ENCODE measurements around the gene PIP4K2A. TPM values are rescaled to one million over a fixed set of nuclear protein-coding genes. Genes with fewer than 3 reads are reported as not detected.

PIP4K2A gene
- total and polyA plus RNA-seq, 2 donors = 23.8 to 60.4 TPM

DNA sequence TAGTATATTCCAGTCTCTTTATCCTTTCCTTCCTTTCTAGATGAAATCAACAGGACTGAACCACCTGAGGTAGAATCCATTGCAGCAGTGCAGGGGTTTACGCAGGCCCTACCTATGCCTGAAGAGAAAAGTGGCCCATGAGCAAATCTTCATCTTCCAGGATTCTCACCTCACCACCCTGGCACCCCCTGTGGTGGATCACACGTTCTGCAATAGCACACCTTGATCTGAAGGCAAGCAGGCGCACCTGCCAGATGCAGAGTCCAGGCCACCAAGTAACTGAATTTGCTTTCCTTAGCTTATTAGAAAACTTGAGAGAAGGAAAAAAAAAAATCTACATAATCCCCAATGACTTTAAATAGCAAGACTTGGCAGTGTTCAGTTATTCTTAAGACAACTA, 121.4 kb downstream of the PIP4K2A start:
- Histone ChIP-seq H3K27ac (ENCODE audit: low read depth in 1 of 2, low read length in 1 of 2) (no peak overlapping the region), H3K4me3 (ENCODE audit: low read length in 2 of 2) (no peak overlapping the region), H3K9me3 (ENCODE audit: control insufficient read depth in 2 of 2, insufficient read depth in 1 of 2, low read length in 1 of 2) (no peaks in the 10 kb centered on the region), H3K36me3 (ENCODE audit: control insufficient read depth in 2 of 2, insufficient read depth in 2 of 2, low read length in 1 of 2) (peaks cover 7 to 37% of the 10 kb centered on the region in 2 donors), H3K4me1 (ENCODE audit: control insufficient read depth in 2 of 2, insufficient read depth in 2 of 2, low read length in 2 of 2) (peaks cover 0 to 12% of the 10 kb centered on the region in 2 donors), H3K27me3 (ENCODE audit: control insufficient read depth in 2 of 2, insufficient read depth in 1 of 2, low read length in 1 of 2) (no peaks in the 10 kb centered on the region)
- DNase-seq (ENCODE audit: low read depth in 6 of 9, low spot score in 9 of 9) = no peak
- 95% methylated on average over 3 of the region's 3 CpGs for WGBS

DNA sequence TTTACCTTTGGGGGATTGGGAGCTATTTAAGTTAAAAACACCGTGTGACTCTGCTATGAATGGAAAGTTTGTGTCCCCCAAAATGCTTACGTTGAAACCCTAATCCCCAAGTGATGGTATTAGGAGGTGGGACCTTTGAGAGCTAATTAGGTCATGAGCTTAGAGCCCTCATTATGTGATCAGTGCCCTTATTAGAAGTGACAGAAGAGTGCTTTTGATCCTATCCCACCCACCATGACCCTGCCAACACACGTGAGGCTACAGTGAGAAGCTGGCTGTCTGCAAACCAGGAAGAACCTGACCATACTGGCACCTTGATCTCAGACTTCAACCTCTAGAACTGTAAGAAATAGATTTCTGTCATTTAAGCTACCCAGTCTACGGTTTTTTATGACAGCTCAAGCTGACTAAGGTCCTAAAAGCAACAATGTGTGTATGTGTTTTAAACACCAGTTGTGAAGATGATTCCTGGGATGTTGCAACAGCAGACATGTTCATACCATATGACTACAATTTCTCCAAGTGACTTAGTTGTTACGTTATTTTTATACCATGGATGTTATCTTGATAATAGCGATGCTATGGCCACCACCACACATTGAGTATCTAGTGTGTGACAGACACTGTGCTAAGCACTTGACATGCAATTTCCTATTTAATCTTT, 124.4 kb downstream of the PIP4K2A start:
- DNase-seq (ENCODE audit: low read depth in 6 of 9, low spot score in 9 of 9) = no peak
- Histone ChIP-seq H3K27ac (ENCODE audit: low read depth in 1 of 2, low read length in 1 of 2) (no peak overlapping the region), H3K9me3 (ENCODE audit: control insufficient read depth in 2 of 2, insufficient read depth in 1 of 2, low read length in 1 of 2) (no peaks in the 10 kb centered on the region), H3K36me3 (ENCODE audit: control insufficient read depth in 2 of 2, insufficient read depth in 2 of 2, low read length in 1 of 2) (peaks cover 19 to 46% of the 10 kb centered on the region in 2 donors), H3K4me1 (ENCODE audit: control insufficient read depth in 2 of 2, insufficient read depth in 2 of 2, low read length in 2 of 2) (no peaks in the 10 kb centered on the region), H3K4me3 (ENCODE audit: low read length in 2 of 2) (no peak overlapping the region), H3K27me3 (ENCODE audit: control insufficient read depth in 2 of 2, insufficient read depth in 1 of 2, low read length in 1 of 2) (no peaks in the 10 kb centered on the region)
- 81% methylated on average over 6 of the region's 6 CpGs for WGBS

GRCh38 chr10:22588462-22588861, 125.9 kb downstream of the PIP4K2A start:
- WGBS = 99% methylated on average over 1 of the region's 1 CpG
- Histone ChIP-seq H3K9me3 (ENCODE audit: control insufficient read depth in 2 of 2, insufficient read depth in 1 of 2, low read length in 1 of 2) (no peaks in the 10 kb centered on the region), H3K4me1 (ENCODE audit: control insufficient read depth in 2 of 2, insufficient read depth in 2 of 2, low read length in 2 of 2) (no peaks in the 10 kb centered on the region), H3K4me3 (ENCODE audit: low read length in 2 of 2) (no peak overlapping the region), H3K27ac (ENCODE audit: low read depth in 1 of 2, low read length in 1 of 2) (no peak overlapping the region), H3K36me3 (ENCODE audit: control insufficient read depth in 2 of 2, insufficient read depth in 2 of 2, low read length in 1 of 2) (peaks cover 24 to 53% of the 10 kb centered on the region in 2 donors), H3K27me3 (ENCODE audit: control insufficient read depth in 2 of 2, insufficient read depth in 1 of 2, low read length in 1 of 2) (no peaks in the 10 kb centered on the region)
- no peak for DNase-seq (ENCODE audit: low read depth in 6 of 9, low spot score in 9 of 9)

DNA sequence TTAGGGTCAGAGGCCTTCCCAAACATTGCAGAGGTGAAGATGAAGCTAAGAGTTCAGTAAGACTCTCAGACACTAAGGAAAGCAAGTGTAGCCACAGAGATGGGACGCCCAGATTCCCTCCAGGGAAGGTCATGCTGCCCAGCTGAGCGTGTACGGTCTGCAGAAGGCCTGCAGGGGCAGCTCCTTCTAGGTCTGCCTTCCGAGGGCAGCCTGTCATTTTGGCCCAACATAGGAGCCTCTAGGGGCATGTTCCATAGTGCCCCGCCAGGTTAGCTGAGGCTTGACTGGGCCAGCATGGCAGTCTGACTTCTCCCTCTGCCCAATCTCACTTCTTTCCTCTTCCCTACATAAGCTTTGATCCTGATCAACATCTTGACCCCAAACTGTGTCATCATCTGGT, 130.7 kb downstream of the PIP4K2A start:
- Histone ChIP-seq H3K9me3 (ENCODE audit: control insufficient read depth in 2 of 2, insufficient read depth in 1 of 2, low read length in 1 of 2) (no peaks in the 10 kb centered on the region), H3K4me1 (ENCODE audit: control insufficient read depth in 2 of 2, insufficient read depth in 2 of 2, low read length in 2 of 2) (no peaks in the 10 kb centered on the region), H3K4me3 (ENCODE audit: low read length in 2 of 2) (no peak overlapping the region), H3K27ac (ENCODE audit: low read depth in 1 of 2, low read length in 1 of 2) (no peak overlapping the region), H3K36me3 (ENCODE audit: control insufficient read depth in 2 of 2, insufficient read depth in 2 of 2, low read length in 1 of 2) (peaks cover 25 to 47% of the 10 kb centered on the region in 2 donors), H3K27me3 (ENCODE audit: control insufficient read depth in 2 of 2, insufficient read depth in 1 of 2, low read length in 1 of 2) (no peaks in the 10 kb centered on the region)
- no peak for DNase-seq (ENCODE audit: low read depth in 6 of 9, low spot score in 9 of 9)
- over 99% methylated on average over 5 of the region's 5 CpGs for WGBS

DNA sequence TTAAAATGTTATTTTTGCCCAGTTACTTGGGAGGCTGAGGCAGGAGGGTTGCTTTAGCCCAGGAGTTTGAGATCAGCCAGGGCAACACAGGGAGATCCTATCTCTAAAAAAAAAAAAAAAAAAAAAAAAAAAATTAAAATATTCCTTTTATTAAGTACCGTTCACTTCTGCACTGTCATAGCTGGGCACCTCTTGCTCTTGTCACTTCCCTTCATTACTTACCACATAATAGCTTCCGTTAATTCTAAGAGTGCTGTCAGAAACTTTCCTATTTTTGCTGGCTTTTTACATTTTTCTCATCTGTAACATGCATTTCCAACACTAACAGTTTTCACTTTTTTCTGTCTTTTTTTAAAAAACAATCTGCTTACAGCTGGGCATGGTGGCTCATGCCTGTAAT, 132.9 kb downstream of the PIP4K2A start:
- Histone ChIP-seq H3K4me1 (ENCODE audit: control insufficient read depth in 2 of 2, insufficient read depth in 2 of 2, low read length in 2 of 2) (no peaks in the 10 kb centered on the region), H3K27ac (ENCODE audit: low read depth in 1 of 2, low read length in 1 of 2) (no peak overlapping the region), H3K9me3 (ENCODE audit: control insufficient read depth in 2 of 2, insufficient read depth in 1 of 2, low read length in 1 of 2) (no peaks in the 10 kb centered on the region), H3K4me3 (ENCODE audit: low read length in 2 of 2) (no peak overlapping the region), H3K27me3 (ENCODE audit: control insufficient read depth in 2 of 2, insufficient read depth in 1 of 2, low read length in 1 of 2) (no peaks in the 10 kb centered on the region), H3K36me3 (ENCODE audit: control insufficient read depth in 2 of 2, insufficient read depth in 2 of 2, low read length in 1 of 2) (peaks cover 24 to 49% of the 10 kb centered on the region in 2 donors)
- no peak for DNase-seq (ENCODE audit: low read depth in 6 of 9, low spot score in 9 of 9)
- 69% methylated on average over 2 of the region's 2 CpGs for whole genome bisulfite sequencing

- H3K27ac ChIP-seq (ENCODE audit: low read depth in 1 of 2, low read length in 1 of 2) = no peak overlapping the region
These were observed 133.7 kb downstream of the PIP4K2A start for GRCh38 chr10:22580711-22581110.

GRCh38 chr10:22579826-22580225, 134.6 kb downstream of the PIP4K2A start:
- no peaks in the 10 kb centered on the region for H3K9me3 ChIP-seq (ENCODE audit: control insufficient read depth in 2 of 2, insufficient read depth in 1 of 2, low read length in 1 of 2)

More at GRCh38 chr10:22580711-22581110, 133.7 kb downstream of the PIP4K2A start:
- H3K27me3 ChIP-seq (ENCODE audit: control insufficient read depth in 2 of 2, insufficient read depth in 1 of 2, low read length in 1 of 2) = no peaks in the 10 kb centered on the region
- WGBS = 96% methylated on average over 9 of the region's 9 CpGs
- no peaks in the 10 kb centered on the region for H3K9me3 ChIP-seq (ENCODE audit: control insufficient read depth in 2 of 2, insufficient read depth in 1 of 2, low read length in 1 of 2)
- no peaks in the 10 kb centered on the region for H3K4me1 ChIP-seq (ENCODE audit: control insufficient read depth in 2 of 2, insufficient read depth in 2 of 2, low read length in 2 of 2)
- H3K36me3 ChIP-seq (ENCODE audit: control insufficient read depth in 2 of 2, insufficient read depth in 2 of 2, low read length in 1 of 2) = peaks cover 24 to 54% of the 10 kb centered on the region in 2 donors
- no peak for DNase-seq (ENCODE audit: low read depth in 6 of 9, low spot score in 9 of 9)
- H3K4me3 ChIP-seq (ENCODE audit: low read length in 2 of 2) = no peak overlapping the region

GRCh38 chr10:22573820-22574569, 140.4 kb downstream of the PIP4K2A start:
- peaks cover 0 to 5% of the 10 kb centered on the region in 2 donors for H3K4me1 ChIP-seq (ENCODE audit: control insufficient read depth in 2 of 2, insufficient read depth in 2 of 2, low read length in 2 of 2)
- 67% methylated on average over 7 of the region's 7 CpGs for WGBS
- H3K27me3 ChIP-seq (ENCODE audit: control insufficient read depth in 2 of 2, insufficient read depth in 1 of 2, low read length in 1 of 2) = no peaks in the 10 kb centered on the region
- no peak overlapping the region for H3K4me3 ChIP-seq (ENCODE audit: low read length in 2 of 2)
- DNase-seq (ENCODE audit: low read depth in 6 of 9, low spot score in 9 of 9) = peak in 4 of 9 donors; percentile 8 to 51 (median 20)
- peaks cover 18 to 58% of the 10 kb centered on the region in 2 donors for H3K36me3 ChIP-seq (ENCODE audit: control insufficient read depth in 2 of 2, insufficient read depth in 2 of 2, low read length in 1 of 2)
- H3K27ac ChIP-seq (ENCODE audit: low read depth in 1 of 2, low read length in 1 of 2) = peak overlapping the region in 1 of 2 donors; percentile 40
- H3K9me3 ChIP-seq (ENCODE audit: control insufficient read depth in 2 of 2, insufficient read depth in 1 of 2, low read length in 1 of 2) = no peaks in the 10 kb centered on the region

More at GRCh38 chr10:22579826-22580225, 134.6 kb downstream of the PIP4K2A start:
- Histone ChIP-seq H3K27me3 (ENCODE audit: control insufficient read depth in 2 of 2, insufficient read depth in 1 of 2, low read length in 1 of 2) (no peaks in the 10 kb centered on the region), H3K4me3 (ENCODE audit: low read length in 2 of 2) (no peak overlapping the region), H3K4me1 (ENCODE audit: control insufficient read depth in 2 of 2, insufficient read depth in 2 of 2, low read length in 2 of 2) (no peaks in the 10 kb centered on the region), H3K36me3 (ENCODE audit: control insufficient read depth in 2 of 2, insufficient read depth in 2 of 2, low read length in 1 of 2) (peaks cover 23 to 54% of the 10 kb centered on the region in 2 donors), H3K27ac (ENCODE audit: low read depth in 1 of 2, low read length in 1 of 2) (no peak overlapping the region)
- no peak for DNase-seq (ENCODE audit: low read depth in 6 of 9, low spot score in 9 of 9)
- WGBS = 91% methylated on average over 7 of the region's 7 CpGs

DNA sequence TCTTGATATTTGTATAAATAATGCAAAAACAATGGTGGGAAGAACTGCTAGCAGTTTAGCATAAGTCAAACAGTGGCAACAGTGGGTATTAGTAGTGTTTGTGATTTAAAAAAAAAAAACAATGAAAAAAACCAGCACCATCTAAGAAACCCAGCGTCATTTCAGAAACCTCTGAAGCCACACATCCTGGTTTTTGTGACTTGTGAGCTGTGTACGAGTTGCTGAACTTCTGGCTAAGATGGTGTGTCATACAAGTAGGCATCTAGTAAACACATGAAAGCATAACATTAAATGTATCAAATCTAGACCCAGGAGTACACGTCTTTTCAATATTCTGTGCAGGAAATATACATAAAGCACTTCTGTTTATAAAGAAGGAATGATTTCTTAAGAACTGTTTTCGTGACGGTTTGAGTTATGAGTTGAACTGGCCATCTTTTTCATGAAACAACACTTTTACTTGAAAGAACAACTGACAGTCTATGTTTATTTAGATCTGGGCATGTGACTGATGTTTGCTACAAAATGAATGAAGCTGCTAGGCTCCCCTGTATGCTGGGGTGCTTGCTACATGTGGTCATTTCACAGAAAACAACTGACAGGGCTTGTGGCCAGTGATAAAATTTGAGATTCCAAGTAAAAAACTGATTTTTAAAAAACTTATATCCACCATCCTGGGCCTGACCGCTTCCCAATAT, 143.5 kb downstream of the PIP4K2A start:
- Histone ChIP-seq H3K4me1 (ENCODE audit: control insufficient read depth in 2 of 2, insufficient read depth in 2 of 2, low read length in 2 of 2) (peaks cover 0 to 5% of the 10 kb centered on the region in 2 donors), H3K36me3 (ENCODE audit: control insufficient read depth in 2 of 2, insufficient read depth in 2 of 2, low read length in 1 of 2) (peaks cover 20 to 62% of the 10 kb centered on the region in 2 donors), H3K27me3 (ENCODE audit: control insufficient read depth in 2 of 2, insufficient read depth in 1 of 2, low read length in 1 of 2) (no peaks in the 10 kb centered on the region), H3K27ac (ENCODE audit: low read depth in 1 of 2, low read length in 1 of 2) (no peak overlapping the region), H3K9me3 (ENCODE audit: control insufficient read depth in 2 of 2, insufficient read depth in 1 of 2, low read length in 1 of 2) (peaks cover 0 to 3% of the 10 kb centered on the region in 2 donors), H3K4me3 (ENCODE audit: low read length in 2 of 2) (no peak overlapping the region)
- DNase-seq (ENCODE audit: low read depth in 6 of 9, low spot score in 9 of 9) = peak in 3 of 9 donors; percentile 9 to 55 (median 15)
- WGBS = 68% methylated on average over 6 of the region's 6 CpGs
